Mononuclear cell (primary cell): Measurements from ENCODE around the gene MEGF9. TPM values are rescaled to one million over a fixed set of nuclear protein-coding genes. Genes with fewer than 3 reads are reported as not detected.

Source experiments
- H3K27me3 ChIP-seq: 2 replicates; pipeline ENCODE4 v1.6.0; 2011; ENCODE audit warnings: low read length, control low read depth; ENCODE audit not compliant: insufficient read depth
- H3K4me1 ChIP-seq: 2 replicates; pipeline ENCODE4 v1.5.1; 2011; ENCODE audit warnings: mild to moderate bottlenecking, low read length, control low read depth; ENCODE audit not compliant: insufficient read depth
- H3K4me3 ChIP-seq: 2 replicates; pipeline ENCODE4 v1.5.1; 2011; ENCODE audit warnings: mild to moderate bottlenecking, low read length, moderate library complexity
- H3K9me3 ChIP-seq: 2 replicates; pipeline ENCODE4 v1.5.1; 2011; ENCODE audit warnings: low read depth, mild to moderate bottlenecking, control low read depth, low read length
- total RNA-seq: library from RNA; depleted of rRNA; stranded (reverse); fragments of >200 nt; gene quantifications from one replicate; pipeline ENCODE4 v1.2.3, GENCODE V29; 2012

Gene MEGF9
- total RNA-seq, 1 donor: 13.4 TPM

DNA sequence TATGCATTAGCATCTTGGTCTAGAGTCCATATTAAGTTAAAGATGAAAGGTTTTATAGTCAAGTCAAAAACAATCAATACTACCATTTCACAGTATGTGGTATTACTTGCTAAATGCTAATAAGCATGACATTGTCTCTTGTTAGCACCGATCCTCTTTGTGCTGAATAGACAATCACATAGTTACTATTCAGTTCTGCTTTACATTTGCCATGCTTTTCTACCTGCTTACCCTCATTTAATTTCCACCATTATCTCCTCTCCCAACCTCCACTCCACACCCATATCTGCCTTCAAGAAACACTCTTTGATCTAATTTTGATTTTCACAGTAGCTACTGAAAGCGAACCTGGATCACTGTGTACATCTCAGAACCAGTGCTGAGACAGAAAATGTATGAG, 16.8 kb downstream of the MEGF9 start:
- Histone ChIP-seq H3K4me1 (peaks cover 53% of the 10 kb centered on the region), H3K4me3 (no peak overlapping the region), H3K27me3 (no peaks in the 10 kb centered on the region), H3K9me3 (no peaks in the 10 kb centered on the region)

DNA sequence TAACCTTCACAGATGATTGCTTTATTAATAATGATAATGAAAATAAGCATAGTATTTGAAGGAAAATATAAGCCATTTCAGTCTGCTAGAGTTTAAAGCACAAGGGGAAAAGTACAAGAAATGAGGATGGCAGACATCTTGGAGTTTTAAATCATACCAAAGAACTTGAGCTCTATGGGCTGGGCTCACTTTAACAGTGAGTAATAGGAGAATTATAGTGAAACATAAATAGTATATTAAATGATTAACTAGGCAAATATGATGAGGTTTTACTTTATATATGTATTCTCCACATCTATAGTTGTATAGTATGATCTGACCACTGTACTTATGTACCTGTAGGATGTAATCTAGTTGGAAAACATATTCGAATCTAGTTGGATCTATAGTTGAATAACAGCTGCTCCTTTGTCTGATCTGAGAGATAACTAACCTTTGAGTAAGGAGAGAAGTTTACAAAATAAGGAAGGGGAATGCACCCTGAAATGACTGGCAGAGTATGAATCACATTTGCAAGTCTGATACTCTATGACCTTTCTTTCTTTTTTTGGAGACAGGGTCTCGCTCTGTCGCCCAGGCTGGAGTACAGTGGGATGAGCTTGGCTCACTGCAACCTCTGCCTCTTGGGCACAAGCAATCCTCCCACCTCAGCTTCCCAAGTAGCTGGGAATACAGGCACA, 17.6 kb downstream of the MEGF9 start:
- Histone ChIP-seq H3K4me3 (no peak overlapping the region), H3K4me1 (peaks cover 60% of the 10 kb centered on the region), H3K9me3 (no peaks in the 10 kb centered on the region), H3K27me3 (no peaks in the 10 kb centered on the region)

DNA sequence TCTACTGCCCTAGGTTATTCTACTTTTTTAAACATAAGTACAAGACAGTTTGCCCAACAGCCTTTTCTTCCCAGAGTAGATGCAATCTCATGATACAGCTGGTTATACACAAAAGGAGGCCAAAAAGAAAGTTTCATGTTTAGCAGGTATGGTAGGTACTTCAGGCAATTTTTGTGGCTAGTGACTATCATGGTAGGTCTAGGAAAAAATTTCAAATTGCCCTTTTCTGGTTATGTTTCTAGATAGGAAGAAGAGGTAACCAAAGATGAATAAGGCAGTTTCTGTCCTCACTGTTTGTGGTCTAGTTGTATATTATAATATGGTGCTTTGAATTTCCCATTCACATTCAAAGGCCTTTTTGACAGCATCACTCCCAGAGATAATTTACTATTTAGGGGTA, 19.7 kb downstream of the MEGF9 start:
- H3K4me1 ChIP-seq: peaks cover 79% of the 10 kb centered on the region
- no peaks in the 10 kb centered on the region for H3K9me3 ChIP-seq
- no peaks in the 10 kb centered on the region for H3K27me3 ChIP-seq
- no peak overlapping the region for H3K4me3 ChIP-seq

DNA sequence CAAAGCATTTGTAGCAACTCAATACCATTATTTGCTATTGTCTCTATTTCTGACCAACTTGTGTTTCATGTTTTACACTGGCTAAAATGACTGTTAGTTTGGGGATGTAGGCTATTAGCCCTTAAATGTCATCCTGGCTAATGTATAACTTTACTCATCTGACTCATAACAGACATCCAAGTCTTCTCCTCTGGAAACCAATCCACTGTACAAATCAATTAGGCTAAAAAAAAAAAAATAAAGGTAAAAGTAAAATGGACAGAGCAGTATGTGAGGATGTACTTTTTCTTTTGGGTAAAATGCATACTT, 20.6 kb downstream of the MEGF9 start:
- H3K27me3 ChIP-seq: no peaks in the 10 kb centered on the region
- H3K9me3 ChIP-seq: no peaks in the 10 kb centered on the region
- peaks cover 81% of the 10 kb centered on the region for H3K4me1 ChIP-seq
- H3K4me3 ChIP-seq: no peak overlapping the region

DNA sequence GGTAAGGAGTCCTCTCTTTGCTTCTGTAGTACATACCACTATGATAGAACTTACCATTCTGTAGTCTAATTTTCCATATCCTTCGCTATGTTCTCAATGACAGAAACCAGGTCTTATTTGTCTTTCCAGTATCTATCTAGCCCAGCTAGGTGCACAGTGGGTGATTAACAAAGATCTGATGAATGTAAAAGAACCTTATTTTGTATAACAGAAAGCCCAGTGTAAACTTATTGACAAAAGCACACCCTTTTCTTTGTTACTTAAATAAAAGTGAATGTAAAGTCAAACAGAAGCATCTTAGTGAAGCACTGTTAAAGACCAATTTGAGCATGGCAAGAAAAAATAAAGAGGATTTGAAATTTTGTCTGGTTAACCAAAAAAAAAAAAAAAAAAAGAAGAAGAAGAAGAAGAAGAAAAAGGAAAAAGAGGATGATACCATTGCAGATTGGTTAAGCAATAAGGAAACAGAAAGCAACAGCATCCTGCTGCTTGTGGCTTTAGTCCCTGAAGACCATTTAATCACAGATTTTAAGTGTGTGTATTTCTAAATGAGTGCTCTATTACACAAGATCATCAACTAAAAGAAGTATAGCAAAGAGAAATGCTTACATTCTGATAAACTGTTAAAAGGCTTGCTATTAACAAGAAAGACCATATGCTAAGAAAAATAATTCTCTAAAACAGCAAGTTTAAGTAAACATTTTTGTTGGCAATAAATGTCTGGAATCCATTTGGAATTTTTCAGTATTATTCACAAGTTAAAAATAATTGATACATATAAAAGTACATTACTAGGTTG, 21.2 kb downstream of the MEGF9 start:
- Histone ChIP-seq H3K4me1 (peaks cover 79% of the 10 kb centered on the region), H3K27me3 (no peaks in the 10 kb centered on the region), H3K4me3 (no peak overlapping the region), H3K9me3 (no peaks in the 10 kb centered on the region)

DNA sequence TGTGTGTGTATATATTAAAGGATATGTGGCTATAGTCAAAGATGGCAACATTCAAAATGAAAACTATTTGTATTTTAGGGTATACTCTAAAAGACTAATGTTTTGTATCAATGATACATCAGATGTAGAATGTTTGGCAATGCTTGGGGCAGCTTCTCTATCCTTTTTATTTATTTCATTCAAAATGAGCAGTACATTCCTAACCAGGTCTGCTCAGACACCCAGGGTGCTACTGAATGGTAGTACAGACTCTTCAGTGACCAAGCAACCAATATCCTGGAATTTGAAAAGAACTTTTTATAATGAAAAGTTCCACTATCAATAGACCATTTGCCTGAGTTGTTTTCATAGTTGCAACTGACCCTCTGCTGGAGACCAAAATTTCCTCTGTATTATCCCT, 23.9 kb downstream of the MEGF9 start:
- Histone ChIP-seq H3K4me3 (no peak overlapping the region), H3K9me3 (no peaks in the 10 kb centered on the region), H3K27me3 (no peaks in the 10 kb centered on the region), H3K4me1 (peaks cover 78% of the 10 kb centered on the region)

DNA sequence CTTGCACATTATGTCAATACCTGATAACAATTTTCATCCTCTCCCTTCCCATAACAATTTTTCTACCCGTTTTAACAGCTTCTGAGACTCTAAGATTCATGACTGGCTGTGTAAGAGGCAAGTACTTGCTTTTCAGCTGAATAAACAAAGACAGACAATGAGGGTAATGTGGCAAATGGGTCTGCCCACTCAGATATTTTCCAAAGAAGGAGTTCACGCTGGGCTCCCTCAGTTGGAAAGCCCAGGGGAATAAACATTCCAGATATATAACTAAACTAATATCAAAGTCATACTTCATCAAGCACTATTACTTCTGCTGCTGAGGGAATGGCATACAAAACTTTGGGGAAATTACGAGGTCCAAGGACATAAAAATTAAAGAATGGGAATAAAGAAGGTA, 24.4 kb downstream of the MEGF9 start:
- H3K9me3 ChIP-seq: no peaks in the 10 kb centered on the region
- H3K4me3 ChIP-seq: no peak overlapping the region
- H3K27me3 ChIP-seq: no peaks in the 10 kb centered on the region
- H3K4me1 ChIP-seq: peaks cover 78% of the 10 kb centered on the region

DNA sequence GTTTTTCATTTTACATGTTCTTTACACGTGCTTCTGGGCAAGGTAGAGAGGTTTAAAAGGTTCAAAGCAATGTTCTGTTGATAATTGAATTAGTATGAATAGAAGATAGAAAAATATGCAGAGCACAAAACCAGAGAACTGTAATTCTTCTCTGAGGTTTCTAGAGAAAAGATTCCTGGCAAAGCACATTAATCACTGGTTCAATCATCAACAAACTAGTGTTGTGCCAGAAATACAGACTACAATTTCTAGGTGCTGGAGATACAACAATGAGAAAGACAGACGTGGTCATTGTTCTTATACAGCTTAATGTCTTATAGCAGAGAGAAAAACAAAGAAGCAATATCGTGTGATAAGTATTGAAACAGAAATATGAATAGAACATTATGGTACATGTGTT, 25.5 kb downstream of the MEGF9 start:
- Histone ChIP-seq H3K9me3 (no peaks in the 10 kb centered on the region), H3K4me1 (peaks cover 78% of the 10 kb centered on the region), H3K4me3 (no peak overlapping the region), H3K27me3 (no peaks in the 10 kb centered on the region)

DNA sequence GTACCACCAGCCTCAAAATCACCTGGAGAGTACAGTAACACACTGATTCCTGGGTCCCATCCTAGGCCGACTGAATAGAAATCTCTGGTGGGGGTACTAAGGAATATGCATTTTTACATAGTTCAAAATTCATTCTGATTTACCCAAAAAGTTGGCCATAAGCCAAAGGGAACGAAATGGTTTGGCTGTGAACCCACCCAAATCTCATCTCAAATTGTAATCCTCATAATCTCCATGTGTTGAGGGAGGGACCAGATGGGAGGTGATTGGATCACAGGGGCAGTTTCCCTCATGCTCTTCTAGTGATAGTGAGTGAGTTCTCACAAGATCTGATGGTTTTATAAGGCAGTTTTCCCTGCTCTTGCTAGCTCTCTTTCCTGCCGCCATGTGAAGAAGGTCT, 31.1 kb downstream of the MEGF9 start:
- Histone ChIP-seq H3K27me3 (no peaks in the 10 kb centered on the region), H3K4me3 (no peak overlapping the region), H3K4me1 (peaks cover 78% of the 10 kb centered on the region), H3K9me3 (no peaks in the 10 kb centered on the region)

DNA sequence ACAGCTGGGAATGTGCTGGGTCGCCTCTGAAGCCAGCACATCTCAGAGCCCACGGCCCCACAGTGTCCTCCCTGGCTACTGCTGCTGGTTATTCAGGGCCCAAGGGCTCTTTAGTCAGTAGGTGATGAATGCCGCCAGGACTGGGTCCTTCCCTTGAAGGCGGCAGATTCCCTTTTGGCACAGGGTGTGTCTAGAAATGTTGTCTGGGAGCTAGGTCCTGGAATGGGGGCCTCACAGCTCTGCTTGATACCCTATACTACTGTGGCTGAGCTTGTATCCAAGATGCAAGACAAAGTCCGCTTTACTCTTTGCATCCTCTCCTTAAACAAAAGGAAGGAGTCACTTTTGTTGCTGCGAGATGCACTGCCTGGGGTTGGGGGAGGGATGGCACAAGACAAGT, 33.1 kb downstream of the MEGF9 start:
- no peak overlapping the region for H3K4me3 ChIP-seq
- no peaks in the 10 kb centered on the region for H3K9me3 ChIP-seq
- no peaks in the 10 kb centered on the region for H3K27me3 ChIP-seq
- peaks cover 80% of the 10 kb centered on the region for H3K4me1 ChIP-seq

DNA sequence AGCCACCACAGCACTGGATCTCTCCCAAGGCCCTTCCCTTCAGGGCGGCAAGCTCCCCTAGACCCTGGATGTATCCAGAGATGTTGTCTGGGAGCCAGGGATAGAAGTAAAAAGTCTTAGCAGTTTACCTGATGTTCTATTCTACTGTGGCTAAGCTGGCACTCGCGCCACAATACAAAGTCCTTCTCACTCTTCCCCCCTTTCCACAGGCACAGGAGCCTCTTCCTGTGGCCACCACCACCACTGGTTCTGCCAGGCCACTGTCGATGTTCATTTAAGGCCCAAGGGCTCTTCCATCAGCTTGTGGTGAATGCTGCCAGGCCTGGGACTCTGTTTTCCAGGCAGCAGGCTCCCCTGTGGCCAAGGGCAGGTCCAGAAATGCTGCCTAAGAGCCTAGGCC, 33.7 kb downstream of the MEGF9 start:
- no peaks in the 10 kb centered on the region for H3K9me3 ChIP-seq
- H3K27me3 ChIP-seq: no peaks in the 10 kb centered on the region
- H3K4me1 ChIP-seq: peaks cover 80% of the 10 kb centered on the region
- no peak overlapping the region for H3K4me3 ChIP-seq

DNA sequence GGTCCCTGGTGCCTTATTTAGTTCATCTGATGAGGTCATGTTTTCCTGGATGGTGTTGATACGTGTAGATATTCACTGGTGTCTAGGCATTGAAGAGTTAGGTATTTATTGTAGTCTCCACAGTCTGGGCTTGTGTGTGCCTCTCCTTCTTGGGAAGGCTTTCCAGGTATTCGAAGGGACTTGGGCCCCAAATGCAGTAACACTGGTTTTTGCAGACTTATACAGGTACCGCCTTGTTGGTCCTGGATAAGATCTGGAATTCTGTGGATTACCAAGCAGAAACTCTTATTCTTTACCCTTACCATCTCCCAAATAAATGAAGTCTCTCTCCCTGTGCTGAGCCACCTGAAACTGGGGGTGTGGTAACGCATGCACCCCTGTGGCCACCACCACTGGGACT, 34.1 kb downstream of the MEGF9 start:
- peaks cover 78% of the 10 kb centered on the region for H3K4me1 ChIP-seq
- no peak overlapping the region for H3K4me3 ChIP-seq
- no peaks in the 10 kb centered on the region for H3K9me3 ChIP-seq
- H3K27me3 ChIP-seq: no peaks in the 10 kb centered on the region

DNA sequence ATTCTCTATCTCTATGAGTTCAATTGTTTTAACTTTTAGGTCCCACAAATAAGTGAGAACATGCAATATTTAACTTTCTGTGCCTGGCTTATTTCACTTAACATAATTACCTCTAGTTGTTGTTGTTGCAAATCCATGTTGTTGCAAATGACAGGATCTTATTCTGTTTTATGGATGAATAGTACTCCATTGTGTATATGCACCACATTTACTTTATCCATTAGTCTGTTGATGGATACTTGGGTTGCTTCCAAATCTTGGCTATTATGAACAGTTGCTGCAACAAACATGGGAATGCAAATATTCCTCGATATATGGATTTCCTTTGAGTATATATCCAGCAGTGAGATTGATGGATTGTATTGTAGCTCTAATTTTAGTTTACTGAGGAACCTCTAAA, 36.3 kb downstream of the MEGF9 start:
- H3K4me3 ChIP-seq: no peak overlapping the region
- no peaks in the 10 kb centered on the region for H3K27me3 ChIP-seq
- H3K9me3 ChIP-seq: no peaks in the 10 kb centered on the region
- peaks cover 65% of the 10 kb centered on the region for H3K4me1 ChIP-seq

DNA sequence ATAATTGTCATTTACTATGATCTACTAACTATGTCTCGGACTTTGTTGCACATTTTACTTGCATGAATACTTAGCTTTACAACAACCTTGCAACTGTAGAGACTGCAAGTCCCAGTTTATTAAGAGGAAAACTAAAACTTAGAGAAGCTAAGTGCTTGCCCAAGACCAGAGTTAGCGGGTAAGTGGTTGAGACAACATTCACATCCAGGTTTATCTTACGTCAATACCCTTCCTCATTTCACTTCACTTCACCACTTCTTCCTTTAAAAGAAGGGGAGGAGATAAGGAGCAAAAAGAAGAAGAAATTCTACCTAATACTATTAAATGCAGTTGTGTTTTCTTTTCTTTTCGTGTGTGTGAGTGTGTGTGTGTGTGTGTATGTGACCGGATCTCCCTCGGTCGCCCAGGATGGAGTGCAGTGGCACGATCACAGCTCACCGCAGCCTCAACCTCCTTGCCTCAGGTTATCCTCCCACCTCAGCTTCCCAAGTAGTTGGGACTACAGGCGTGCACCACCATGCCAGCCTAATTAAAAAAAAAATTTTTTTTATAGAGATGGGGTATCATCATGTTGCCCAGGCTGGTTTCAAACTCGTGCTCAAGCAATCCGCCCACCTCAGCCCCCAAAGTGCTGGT, 37.4 kb downstream of the MEGF9 start:
- Histone ChIP-seq H3K4me3 (no peak overlapping the region), H3K4me1 (peaks cover 63% of the 10 kb centered on the region), H3K27me3 (no peaks in the 10 kb centered on the region), H3K9me3 (no peaks in the 10 kb centered on the region)

DNA sequence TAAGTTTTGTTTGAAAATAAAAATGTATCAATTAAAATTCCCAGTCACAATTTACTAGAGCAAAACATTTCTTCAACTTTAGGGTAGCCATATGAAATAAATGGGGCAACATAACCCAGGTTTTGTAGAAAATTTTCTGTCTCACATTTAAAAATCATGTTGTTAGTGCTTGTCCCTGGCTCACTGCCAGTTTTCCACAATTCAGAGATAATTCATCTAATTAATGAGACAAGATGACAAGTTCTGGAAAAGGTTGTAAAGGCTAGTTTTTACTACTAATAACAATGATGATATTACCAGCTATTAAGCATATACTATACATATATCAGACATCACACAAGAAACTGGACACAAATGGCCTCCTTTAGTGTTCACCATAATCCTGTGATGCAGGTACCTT, 45.9 kb downstream of the MEGF9 start:
- no peak overlapping the region for H3K4me3 ChIP-seq
- no peaks in the 10 kb centered on the region for H3K9me3 ChIP-seq
- H3K27me3 ChIP-seq: no peaks in the 10 kb centered on the region
- peaks cover 31% of the 10 kb centered on the region for H3K4me1 ChIP-seq

DNA sequence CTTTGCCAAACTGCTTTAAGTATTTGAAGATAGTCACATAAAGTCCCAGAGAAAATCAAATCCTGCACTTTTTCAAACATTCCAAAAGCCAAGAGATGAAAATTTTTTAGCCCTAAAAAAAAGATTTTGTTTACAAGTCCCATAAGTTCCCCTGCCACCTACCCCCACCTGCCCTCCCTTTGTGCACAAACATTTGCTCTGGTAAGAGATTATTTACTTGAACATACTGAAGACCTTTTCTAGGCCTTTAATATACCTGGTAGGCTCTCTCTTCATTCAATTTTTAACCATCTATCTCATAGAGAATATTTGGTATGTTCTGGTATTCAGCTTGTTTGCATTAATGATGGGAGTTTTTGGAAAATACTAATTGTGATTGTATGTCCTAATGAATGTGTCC, 50.3 kb downstream of the MEGF9 start:
- H3K27me3 ChIP-seq: no peaks in the 10 kb centered on the region
- no peak overlapping the region for H3K4me3 ChIP-seq
- H3K9me3 ChIP-seq: no peaks in the 10 kb centered on the region
- peaks cover 30% of the 10 kb centered on the region for H3K4me1 ChIP-seq
